NCI-H524 treated with DMSO at 0.1 percent for 48 hours (cell line): ENCODE measurements around the gene NCOA7.
"Not testable (repeated sequence)": the region's sequence is repeated elsewhere in the genome, so short reads cannot be mapped to it uniquely, and the experiment has no call there.

Source experiments
- DNase-seq: peaks from one replicate; lab custom pipeline; 2025; lab: John Stamatoyannopoulos, UW

Gene NCOA7

GRCh38 chr6:125792680-125793079, 1.9 kb downstream of the NCOA7 start:
- no peak for DNase-seq

- no peak for DNase-seq
Measured at GRCh38 chr6:125793280-125793679, 2.5 kb downstream of the NCOA7 start.

GRCh38 chr6:125793863-125794262, 3.1 kb downstream of the NCOA7 start:
- no peak for DNase-seq

GRCh38 chr6:125794342-125795137, 3.8 kb downstream of the NCOA7 start:
- no peak for DNase-seq

- no peak for DNase-seq
Measured at GRCh38 chr6:125795301-125795700, 4.5 kb downstream of the NCOA7 start.

GRCh38 chr6:125797120-125797885, 6.5 kb downstream of the NCOA7 start:
- no peak for DNase-seq

GRCh38 chr6:125797886-125798444, 7.2 kb downstream of the NCOA7 start:
- no peak for DNase-seq

- DNase-seq, result no peak
Measured at GRCh38 chr6:125798734-125799508, 8.2 kb downstream of the NCOA7 start.

- DNase-seq, result no peak
Measured at GRCh38 chr6:125802383-125802782, 11.6 kb downstream of the NCOA7 start.

- no peak for DNase-seq
Measured at GRCh38 chr6:125802943-125803377, 12.2 kb downstream of the NCOA7 start.

GRCh38 chr6:125804264-125804663, 13.5 kb downstream of the NCOA7 start:
- no peak for DNase-seq

GRCh38 chr6:125804866-125805425, 14.2 kb downstream of the NCOA7 start:
- not testable (repeated sequence) for DNase-seq

GRCh38 chr6:125806813-125807212, 16.1 kb downstream of the NCOA7 start:
- no peak for DNase-seq

- no peak for DNase-seq
Measured at GRCh38 chr6:125807293-125807692, 16.5 kb downstream of the NCOA7 start.

- DNase-seq, result no peak
Measured at GRCh38 chr6:125808060-125808459, 17.3 kb downstream of the NCOA7 start.

GRCh38 chr6:125808591-125808990, 17.8 kb downstream of the NCOA7 start:
- DNase-seq, result no peak

- DNase-seq, result no peak
Measured at GRCh38 chr6:125809570-125810170, 18.9 kb downstream of the NCOA7 start.

- peak; percentile 54 for DNase-seq
Measured at GRCh38 chr6:125810445-125810844, 19.7 kb downstream of the NCOA7 start.

GRCh38 chr6:125811259-125811658, 20.5 kb downstream of the NCOA7 start:
- no peak for DNase-seq

GRCh38 chr6:125812394-125813292, 21.9 kb downstream of the NCOA7 start:
- DNase-seq, result no peak
